HTR-8/SVneo (cell line): ENCODE measurements around the gene TSR1.
A peak's percentile ranks its signal among the peaks of the same experiment; 100 is the strongest.

Experiments used
- DNase-seq: peaks from one replicate; pipeline ENCODE4 v3.0.0; 2011; ENCODE audit warnings: low spot score, mixed read lengths; ENCODE audit not compliant: insufficient read length
- FAIRE-seq: peaks from 2 replicates; lab custom pipeline; 2011; peaks lifted over from hg19 to GRCh38; lab: Jason Lieb, UNC

The TSR1 gene

GRCh38 chr17:2336215-2336851 lies at the start of gene TSR1:
TSS of gene TSR1 (minus strand) at chr17:2336457. CDS start at chr17:2336427, 30 bp downstream.
- FAIRE-seq: peak; percentile 95
- DNase-seq: peak; percentile 97

- FAIRE-seq: no peak
- DNase-seq: no peak
Measured at GRCh38 chr17:2385240-2386210, 49.3 kb upstream of the TSR1 start.

- FAIRE-seq: no peak
Measured at GRCh38 chr17:2384439-2385127, 48.3 kb upstream of the TSR1 start.

GRCh38 chr17:2383628-2384167 lies 47.4 kb upstream of the TSR1 start:
- DNase-seq: no peak
- no peak for FAIRE-seq

More at GRCh38 chr17:2384439-2385127, 48.3 kb upstream of the TSR1 start:
- DNase-seq: no peak

- FAIRE-seq (no peak), DNase-seq (no peak)
Measured at GRCh38 chr17:2380950-2381649, 44.8 kb upstream of the TSR1 start.

GRCh38 chr17:2380226-2380922 lies 44.1 kb upstream of the TSR1 start:
- no peak for FAIRE-seq
- DNase-seq: no peak

GRCh38 chr17:2379489-2380225 lies 43.4 kb upstream of the TSR1 start:
- DNase-seq (no peak), FAIRE-seq (no peak)

GRCh38 chr17:2378905-2379304 lies 42.6 kb upstream of the TSR1 start:
- DNase-seq (no peak), FAIRE-seq (no peak)

GRCh38 chr17:2377659-2378058 lies 41.4 kb upstream of the TSR1 start:
- FAIRE-seq: peak; percentile 48
- no peak for DNase-seq

GRCh38 chr17:2376107-2376506 lies 39.9 kb upstream of the TSR1 start:
- no peak for FAIRE-seq
- no peak for DNase-seq

GRCh38 chr17:2375406-2375805 lies 39.1 kb upstream of the TSR1 start:
- no peak for DNase-seq
- no peak for FAIRE-seq

- FAIRE-seq: no peak
- DNase-seq: no peak
Measured at GRCh38 chr17:2374549-2375285, 38.5 kb upstream of the TSR1 start.

GRCh38 chr17:2373179-2373578 lies 36.9 kb upstream of the TSR1 start:
- peak; percentile 60 for FAIRE-seq
- no peak for DNase-seq

GRCh38 chr17:2372681-2373080 lies 36.4 kb upstream of the TSR1 start:
- DNase-seq (no peak), FAIRE-seq (no peak)

- no peak for FAIRE-seq
- DNase-seq: no peak
Measured at GRCh38 chr17:2372180-2372579, 35.9 kb upstream of the TSR1 start.

- DNase-seq: no peak
- FAIRE-seq: no peak
Measured at GRCh38 chr17:2371183-2372130, 35.2 kb upstream of the TSR1 start.

GRCh38 chr17:2370211-2370589 lies 33.9 kb upstream of the TSR1 start:
- FAIRE-seq (no peak), DNase-seq (no peak)
